Measurements from ENCODE around the gene BRPF3. TPM values are rescaled to one million over a fixed set of nuclear protein-coding genes. Genes with fewer than 3 reads are reported as not detected.

The BRPF3 gene
- total RNA-seq, 1 experiment from 2014 or later: 14.3 TPM

DNA sequence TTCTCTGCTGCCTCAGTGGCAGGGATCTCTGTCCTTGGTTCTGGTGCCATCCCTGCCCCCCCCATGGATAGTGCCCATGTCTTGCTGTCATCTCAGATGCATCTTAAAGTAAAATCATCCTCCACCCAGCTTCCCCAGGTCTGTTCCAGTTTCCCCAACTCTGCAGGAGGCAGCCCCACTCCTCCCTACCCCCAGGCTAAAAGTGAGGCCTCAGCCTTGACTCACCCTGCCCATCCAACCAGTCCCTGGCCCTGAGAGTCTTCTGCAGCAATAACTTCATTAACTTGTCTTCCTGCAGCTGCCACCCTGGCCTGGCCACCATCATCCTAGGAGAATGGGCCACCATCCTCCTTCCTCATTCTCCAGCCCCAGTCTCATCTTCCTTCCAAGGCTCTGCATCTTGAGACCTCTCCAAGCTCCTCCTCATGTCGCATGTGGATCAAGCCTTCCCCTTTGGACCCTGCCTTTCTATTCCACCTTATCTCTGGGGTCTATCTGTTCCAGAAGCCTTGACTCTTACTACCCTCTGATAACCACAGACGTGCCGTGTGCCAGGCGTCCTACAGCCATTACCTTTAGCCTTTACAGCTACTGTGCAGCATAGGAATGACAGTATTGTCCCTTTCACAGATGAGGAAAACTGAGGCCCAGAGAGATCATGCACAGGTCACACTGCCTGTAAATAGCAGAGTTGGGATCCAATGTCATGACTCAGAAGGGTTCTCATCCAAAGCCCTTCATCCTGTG is 71.4 kb downstream of the BRPF3 start:
- H3K9me3 ChIP-seq (ENCODE audit: low read length): no peaks in the 10 kb centered on the region
- intact Hi-C loops (cut with micrococcal nuclease): no loop called here
- 0 out of 2 replicates have a peak, but pooled peaks cover 8% of the 10 kb centered on the region for H3K4me1 ChIP-seq (ENCODE audit: insufficient read depth, low read length)
- ChIA-PET POLR2A (ENCODE audit: unreplicated experiment) (no interaction called here), CTCF (no interaction called here)
- TF ChIP-seq EZH2 (IDR thresholded peaks at IDR 0.05; ENCODE audit: low read length, unreplicated experiment) (no peak), EZH2phosphoT487 (IDR thresholded peaks at IDR 0.05; ENCODE audit: borderline replicate concordance, low read length) (no peak)
- H3F3A ChIP-seq (ENCODE audit: low read length, unreplicated experiment): no peaks in the 10 kb centered on the region
- no peaks in the 10 kb centered on the region for H3K36me3 ChIP-seq (ENCODE audit: low read depth, low read length)
- no peak overlapping the region for H3K9ac ChIP-seq (ENCODE audit: low read length)
- DNase-seq (peak; percentile 41), ATAC-seq (no peak; the same call in 1 of the 2 replicates)
- H2AFZ ChIP-seq (ENCODE audit: low read length): no peak overlapping the region
- no peak overlapping the region for H3K4me3 ChIP-seq (ENCODE audit: low read length)
- no peaks in the 10 kb centered on the region for H3K9me2 ChIP-seq (replicated peaks; ENCODE audit: low read length)
- no TSS peak for BruUV-seq (replicated peaks)
- H3K27ac ChIP-seq (ENCODE audit: low read length): no peak overlapping the region
- no peaks in the 10 kb centered on the region for H3K79me2 ChIP-seq (ENCODE audit: low read length)
- H3K27me3 ChIP-seq (ENCODE audit: low read length): peaks cover 9% of the 10 kb centered on the region; the same call in 1 of the 2 replicates
- H3K4me2 ChIP-seq (ENCODE audit: low read length): no peak overlapping the region
- H4K20me1 ChIP-seq (ENCODE audit: low read length): no peaks in the 10 kb centered on the region

DNA sequence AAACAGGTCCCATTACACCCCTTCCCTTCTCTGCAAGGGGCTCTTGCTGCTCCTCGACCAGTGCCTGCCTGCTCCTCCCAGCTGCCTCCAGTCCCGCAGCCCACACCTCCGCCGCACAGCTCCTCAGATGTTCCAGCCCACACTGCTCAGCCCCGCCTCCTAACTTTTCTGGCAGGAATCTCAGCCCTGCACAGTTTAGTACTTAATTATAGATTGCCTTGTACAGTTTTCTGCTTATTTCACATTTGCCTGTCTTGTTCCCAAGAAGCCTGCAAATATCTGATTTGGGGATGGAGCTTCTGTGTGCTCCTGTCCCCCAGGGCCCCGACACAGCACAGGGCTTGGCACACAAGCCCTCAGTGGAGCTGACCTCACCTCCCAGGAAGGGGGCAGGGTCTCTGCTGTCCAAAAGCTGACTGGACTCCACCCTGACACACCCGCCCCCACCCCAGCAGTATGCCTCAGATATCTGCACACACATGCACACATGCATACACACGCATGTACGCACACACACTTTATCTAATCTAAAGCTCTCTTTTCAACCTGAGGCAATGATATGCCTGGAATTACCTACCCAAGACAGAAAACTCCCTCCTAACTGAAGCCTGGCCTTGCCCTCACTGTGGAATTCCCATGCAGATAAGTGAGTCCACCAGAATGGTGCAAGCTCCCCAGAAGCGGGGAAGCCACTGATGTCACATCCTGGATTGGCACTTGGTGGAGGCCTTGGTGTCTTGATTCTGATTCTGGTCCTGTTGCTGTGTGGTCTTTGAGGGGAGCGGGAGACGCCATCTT is 72.1 kb downstream of the BRPF3 start:
- no TSS peak for BruUV-seq (replicated peaks)
- DNase-seq (no peak), ATAC-seq (0 out of 2 replicates have a peak, but pooled peaks have one; percentile 40)
- Histone ChIP-seq H2AFZ (ENCODE audit: low read length) (no peak overlapping the region), H3K36me3 (ENCODE audit: low read depth, low read length) (no peaks in the 10 kb centered on the region), H3K4me2 (ENCODE audit: low read length) (no peak overlapping the region), H3K4me3 (ENCODE audit: low read length) (no peak overlapping the region), H3K4me1 (ENCODE audit: insufficient read depth, low read length) (0 out of 2 replicates have a peak, but pooled peaks cover 8% of the 10 kb centered on the region), H3K9me2 (replicated peaks; ENCODE audit: low read length) (no peaks in the 10 kb centered on the region), H3K27me3 (ENCODE audit: low read length) (peaks cover 14% of the 10 kb centered on the region; the same call in 1 of the 2 replicates), H3K79me2 (ENCODE audit: low read length) (no peaks in the 10 kb centered on the region), H3K27ac (ENCODE audit: low read length) (no peak overlapping the region), H3K9ac (ENCODE audit: low read length) (no peak overlapping the region), H3F3A (ENCODE audit: low read length, unreplicated experiment) (no peaks in the 10 kb centered on the region), H4K20me1 (ENCODE audit: low read length) (no peaks in the 10 kb centered on the region), H3K9me3 (ENCODE audit: low read length) (no peaks in the 10 kb centered on the region)
- intact Hi-C loops (cut with micrococcal nuclease): no loop called here
- TF ChIP-seq EZH2phosphoT487 (IDR thresholded peaks at IDR 0.05; ENCODE audit: borderline replicate concordance, low read length) (no peak), EZH2 (IDR thresholded peaks at IDR 0.05; ENCODE audit: low read length, unreplicated experiment) (no peak)
- TF ChIP-seq, protein P1, sequence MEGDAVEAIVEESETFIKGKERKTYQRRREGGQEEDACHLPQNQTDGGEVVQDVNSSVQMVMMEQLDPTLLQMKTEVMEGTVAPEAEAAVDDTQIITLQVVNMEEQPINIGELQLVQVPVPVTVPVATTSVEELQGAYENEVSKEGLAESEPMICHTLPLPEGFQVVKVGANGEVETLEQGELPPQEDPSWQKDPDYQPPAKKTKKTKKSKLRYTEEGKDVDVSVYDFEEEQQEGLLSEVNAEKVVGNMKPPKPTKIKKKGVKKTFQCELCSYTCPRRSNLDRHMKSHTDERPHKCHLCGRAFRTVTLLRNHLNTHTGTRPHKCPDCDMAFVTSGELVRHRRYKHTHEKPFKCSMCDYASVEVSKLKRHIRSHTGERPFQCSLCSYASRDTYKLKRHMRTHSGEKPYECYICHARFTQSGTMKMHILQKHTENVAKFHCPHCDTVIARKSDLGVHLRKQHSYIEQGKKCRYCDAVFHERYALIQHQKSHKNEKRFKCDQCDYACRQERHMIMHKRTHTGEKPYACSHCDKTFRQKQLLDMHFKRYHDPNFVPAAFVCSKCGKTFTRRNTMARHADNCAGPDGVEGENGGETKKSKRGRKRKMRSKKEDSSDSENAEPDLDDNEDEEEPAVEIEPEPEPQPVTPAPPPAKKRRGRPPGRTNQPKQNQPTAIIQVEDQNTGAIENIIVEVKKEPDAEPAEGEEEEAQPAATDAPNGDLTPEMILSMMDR (conservative IDR thresholded peaks at IDR 0.05; ENCODE audit: low read depth, low read length): no peak
- ChIA-PET POLR2A (ENCODE audit: unreplicated experiment) (no interaction called here), CTCF (no interaction called here)

DNA sequence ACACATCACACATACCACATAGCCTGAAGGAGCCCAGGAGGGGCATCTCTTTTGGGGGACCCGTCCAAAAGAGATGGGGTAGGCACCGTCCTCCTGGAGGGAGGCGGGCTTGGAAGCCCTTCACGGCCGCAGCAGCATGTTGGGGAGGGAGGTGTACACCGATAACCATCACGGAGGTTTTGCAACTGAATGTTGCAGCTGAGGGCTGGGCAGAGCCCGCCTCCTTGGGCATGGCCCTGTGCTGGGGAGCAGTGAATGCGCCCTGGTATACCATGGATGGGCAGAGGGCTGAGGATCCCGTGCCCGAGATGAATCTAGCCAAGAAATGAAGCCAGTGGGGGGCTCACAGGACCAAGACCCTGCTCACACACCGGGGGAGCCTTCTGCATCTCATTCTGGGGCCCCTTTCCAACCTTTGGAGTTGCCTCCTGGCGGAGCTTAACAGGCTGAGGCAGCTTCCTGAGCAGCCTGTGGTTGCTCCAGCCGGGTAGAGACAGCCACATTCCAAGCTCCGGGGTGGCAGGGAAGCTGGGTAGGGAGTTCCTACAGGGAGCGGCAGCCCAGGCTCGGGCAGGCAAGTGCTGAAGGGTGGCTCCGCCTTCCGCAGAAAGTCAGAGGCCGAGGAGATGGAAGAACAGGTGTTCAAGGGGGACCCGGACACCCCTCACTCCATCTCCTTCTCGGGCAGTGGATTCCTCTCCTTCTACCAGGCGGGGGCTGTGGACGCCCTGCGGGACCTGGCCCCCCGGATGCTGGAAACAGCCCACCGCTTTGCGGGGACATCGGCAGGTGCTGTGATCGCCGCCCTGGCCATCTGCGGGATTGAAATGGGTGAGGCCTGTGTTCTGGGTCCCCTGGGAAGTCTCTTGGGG is 73.5 kb downstream of the BRPF3 start, which contains the start of gene PNPLA1:
Gene PNPLA1 (plus strand): TSS at position 227 of the 872 bp plus-strand sequence. CDS start 400 bp downstream, at position 627.
- H3K9me2 ChIP-seq (replicated peaks; ENCODE audit: low read length): no peaks in the 10 kb centered on the region
- no peaks in the 10 kb centered on the region for H3K9me3 ChIP-seq (ENCODE audit: low read length)
- intact Hi-C loops (cut with micrococcal nuclease): no loop called here
- peaks cover 26% of the 10 kb centered on the region for H3K27me3 ChIP-seq (ENCODE audit: low read length)
- no peak within 1 kb of the TSS for H3K4me3 ChIP-seq (ENCODE audit: low read length)
- TF ChIP-seq EZH2 (IDR thresholded peaks at IDR 0.05; ENCODE audit: low read length, unreplicated experiment) (no peak), EZH2phosphoT487 (IDR thresholded peaks at IDR 0.05; ENCODE audit: borderline replicate concordance, low read length) (no peak)
- TF ChIP-seq, protein P1 (conservative IDR thresholded peaks at IDR 0.05; ENCODE audit: low read depth, low read length): no peak
- CTCF ChIA-PET: no interaction called here
- no peaks in the 10 kb centered on the region for H4K20me1 ChIP-seq (ENCODE audit: low read length)
- no peak within 1 kb of the TSS for H3K27ac ChIP-seq (ENCODE audit: low read length)
- POLR2A ChIA-PET (ENCODE audit: unreplicated experiment): interaction anchor here (0.6 kb wide), 1 partner anchor 47 kb away, joined by 3 read pairs; no protein-coding TSS in a partner anchor
- H3F3A ChIP-seq (ENCODE audit: low read length, unreplicated experiment): no peaks in the 10 kb centered on the region
- no peak within 1 kb of the TSS for H2AFZ ChIP-seq (ENCODE audit: low read length)
- H3K36me3 ChIP-seq (ENCODE audit: low read depth, low read length): no peaks in the 10 kb centered on the region
- no peak within 1 kb of the TSS for H3K4me2 ChIP-seq (ENCODE audit: low read length)
- no peak for DNase-seq
- no peaks in the 10 kb centered on the region for H3K79me2 ChIP-seq (ENCODE audit: low read length)
- no peak for ATAC-seq
- 0 out of 2 replicates have a peak, but pooled peaks cover 8% of the 10 kb centered on the region for H3K4me1 ChIP-seq (ENCODE audit: insufficient read depth, low read length)
- no TSS peak for BruUV-seq (replicated peaks)
- no peak within 1 kb of the TSS for H3K9ac ChIP-seq (ENCODE audit: low read length)
